HCT116 (cell line): ENCODE measurements around the gene NSMCE1. TPM values are rescaled to one million over a fixed set of nuclear protein-coding genes. Genes with fewer than 3 reads are reported as not detected.

Source experiments
- ATAC-seq: fragments of 200-7000 bp; cut with Tn5 transposase; 2 replicates; pipeline ENCODE4 v1.9.1; 2020; ENCODE audit warnings: mild to moderate bottlenecking, moderate library complexity
- BruUV-seq: library from RNA; stranded (reverse); fragments of 400-500 nt; replicated peaks from 2 replicates; lab custom pipeline; 2021; lab: Mats Ljungman, UMichigan
- CTCF ChIA-PET: fragments of 300-600 bp; sonication (Branson Sonifier 250); formaldehyde crosslinking; loops from one replicate; lab custom pipeline; 2021; ENCODE audit warnings: antibody characterized with exemption; lab: Charles Lee
- POLR2A ChIA-PET: fragments of 300-600, 350-600 bp; sonication (Branson Sonifier 250); formaldehyde crosslinking; loops from one replicate; lab custom pipeline; 2021; ENCODE audit warnings: antibody characterized with exemption; lab: Charles Lee
- RAD21 ChIA-PET, 2 experiments: fragments of 300-600 bp; sonication (Branson Sonifier 250); formaldehyde crosslinking; loops; one replicate each; lab custom pipeline; 2023; ENCODE audit warnings: low total read pairs in 2 of 2; ENCODE audit not compliant: uncharacterized antibody in 2 of 2, unreplicated experiment in 2 of 2, low non-redundant PET in 1 of 2; lab: Charles Lee
- DNase-seq: peaks from one replicate; pipeline ENCODE4 v3.0.0-alpha.2; 2010; ENCODE audit warnings: low read depth, low spot score
- H2AFZ ChIP-seq: fragments of 200-600 bp; shearing (Covaris generic), sonication (generic); 2 replicates; pipeline ENCODE4 v1.6.1; 2017; ENCODE audit warnings: low read depth, mixed run types, mixed read lengths, antibody characterized with exemption, low read length; ENCODE audit not compliant: poor library complexity, severe bottlenecking
- H3K27ac ChIP-seq: 2 replicates; pipeline ENCODE4 v1.5.1; 2012; ENCODE audit warnings: low read depth, low read length
- H3K27me3 ChIP-seq: fragments of 200-600 bp; sonication (generic); 2 replicates; pipeline ENCODE4 v1.6.1; 2016; ENCODE audit warnings: mixed run types, low read length, mixed read lengths; ENCODE audit not compliant: insufficient read depth
- H3K36me3 ChIP-seq, 2 experiments: fragments of 200-500 bp in 1 of 2; fragments of 200-600 bp in 1 of 2; sonication (Bioruptor generic) in 1 of 2; sonication (generic) in 1 of 2; 2 replicates each; pipeline versions ENCODE4 v1.5.1 to v1.6.1; 2014 to 2016; ENCODE audit warnings: low read length in 2 of 2, inconsistent platforms in 1 of 2, mixed read lengths in 1 of 2, mixed run types in 1 of 2; ENCODE audit not compliant: insufficient read depth in 2 of 2, control insufficient read depth in 1 of 2
- H3K4me1 ChIP-seq, 2 experiments: fragments of 200-600 bp in 1 of 2; sonication (generic) in 1 of 2; 2 replicates each; pipeline versions ENCODE4 v1.5.1 to v1.6.1; 2012 to 2017; ENCODE audit warnings: low read length in 2 of 2, inconsistent platforms in 1 of 2, mild to moderate bottlenecking in 1 of 2, mixed read lengths in 1 of 2, mixed run types in 1 of 2, moderate library complexity in 1 of 2; ENCODE audit not compliant: insufficient read depth in 2 of 2, control insufficient read depth in 1 of 2
- H3K4me2 ChIP-seq: fragments of 200-600 bp; sonication (generic); 2 replicates; pipeline ENCODE4 v1.6.1; 2017; ENCODE audit warnings: mixed run types, low read length, mixed read lengths
- H3K4me3 ChIP-seq, 2 experiments: fragments of 200-600 bp in 1 of 2; sonication (generic) in 1 of 2; replicated peaks in 1 of 2; 2 replicates each; pipeline ENCODE4 v1.5.1; 2011 to 2016; ENCODE audit warnings: low read length in 2 of 2, control low read depth in 1 of 2, low read depth in 1 of 2, mild to moderate bottlenecking in 1 of 2, mixed read lengths in 1 of 2, mixed run types in 1 of 2
- H3K79me2 ChIP-seq: fragments of 200-600 bp; sonication (generic); 2 replicates; pipeline ENCODE4 v1.6.1; 2017; ENCODE audit warnings: mild to moderate bottlenecking, mixed run types, low read length, moderate library complexity, mixed read lengths; ENCODE audit not compliant: insufficient read depth
- H3K9ac ChIP-seq: fragments of 200-600 bp; sonication (generic); 2 replicates; pipeline ENCODE4 v1.6.1; 2016; ENCODE audit warnings: low read length, mixed read lengths
- H3K9me2 ChIP-seq: fragments of 200-600 bp; sonication (generic), shearing (Covaris generic); 2 replicates; pipeline ENCODE4 v1.6.1; 2017; ENCODE audit warnings: mixed run types, mild to moderate bottlenecking, moderate library complexity; ENCODE audit not compliant: insufficient read depth
- H3K9me3 ChIP-seq, 2 experiments: fragments of 200-500 bp in 1 of 2; fragments of 200-600 bp in 1 of 2; sonication (Bioruptor generic) in 1 of 2; sonication (generic) in 1 of 2; 2 replicates each; pipeline ENCODE4 v1.6.1; 2014 to 2017; ENCODE audit warnings: low read length in 2 of 2, mixed read lengths in 2 of 2, inconsistent platforms in 1 of 2, low read depth in 1 of 2, mild to moderate bottlenecking in 1 of 2, mixed run types in 1 of 2, moderate library complexity in 1 of 2; ENCODE audit not compliant: control insufficient read depth in 1 of 2, insufficient read depth in 1 of 2
- H4K20me1 ChIP-seq: fragments of 200-600 bp; sonication (generic), shearing (Covaris generic); 2 replicates; pipeline ENCODE4 v1.6.1; 2017; ENCODE audit warnings: mixed run types, mild to moderate bottlenecking, moderate library complexity; ENCODE audit not compliant: insufficient read depth
- CBX3 ChIP-seq: IDR thresholded peaks from 2 replicates; pipeline ENCODE4 v1.6.1; 2012; ENCODE audit warnings: low read depth
- CEBPB ChIP-seq: IDR thresholded peaks from 2 replicates; pipeline ENCODE4 v1.6.1; 2012; ENCODE audit warnings: low read depth
- CTCF ChIP-seq, 3 experiments: fragments of 200-600 bp in 1 of 3; sonication (generic) in 1 of 3; IDR thresholded peaks in 2 of 3; conservative IDR thresholded peaks in 1 of 3; 2 replicates each; pipeline ENCODE4 v1.5.1; 2012 to 2017; ENCODE audit warnings: low read depth in 2 of 3, low read length in 2 of 3, antibody characterized with exemption in 1 of 3, borderline replicate concordance in 1 of 3, control low read depth in 1 of 3, mild to moderate bottlenecking in 1 of 3, mixed read lengths in 1 of 3, mixed run types in 1 of 3, moderate library complexity in 1 of 3; ENCODE audit not compliant: insufficient read depth in 1 of 3
- EGR1 ChIP-seq: IDR thresholded peaks from 2 replicates; pipeline ENCODE4 v1.6.1; 2012; ENCODE audit warnings: low read depth
- ELF1 ChIP-seq: IDR thresholded peaks from 2 replicates; pipeline ENCODE4 v1.6.1; 2012; ENCODE audit warnings: low read depth, borderline replicate concordance
- EZH2 ChIP-seq: fragments of 200-600 bp; sonication (generic); IDR thresholded peaks from 2 replicates; pipeline ENCODE4 v1.6.1; 2017; ENCODE audit warnings: antibody characterized with exemption, mixed run types
- EZH2phosphoT487 ChIP-seq: fragments of 200-600 bp; IDR thresholded peaks from 2 replicates; pipeline ENCODE4 v1.6.1; 2018; ENCODE audit warnings: antibody characterized with exemption, borderline replicate concordance
- FOSL1 ChIP-seq: IDR thresholded peaks from 2 replicates; pipeline ENCODE4 v1.6.1; 2012; ENCODE audit warnings: low read depth
- JUND ChIP-seq: IDR thresholded peaks from 2 replicates; pipeline ENCODE4 v1.6.1; 2012
- MAX ChIP-seq: IDR thresholded peaks from 2 replicates; pipeline ENCODE4 v1.6.1; 2012
- POLR2A ChIP-seq: IDR thresholded peaks from 2 replicates; pipeline ENCODE4 v1.7.0; 2011; ENCODE audit warnings: borderline replicate concordance; ENCODE audit not compliant: insufficient read depth, insufficient read length; ENCODE audit errors: extremely low read depth
- POLR2AphosphoS5 ChIP-seq: IDR thresholded peaks from 2 replicates; pipeline ENCODE4 v1.6.1; 2011; ENCODE audit warnings: mild to moderate bottlenecking, low read depth, low read length, moderate library complexity
- RAD21 ChIP-seq: IDR thresholded peaks from 2 replicates; pipeline ENCODE4 v1.6.1; 2012; ENCODE audit warnings: low read depth, mild to moderate bottlenecking
- SIN3A ChIP-seq: IDR thresholded peaks from 2 replicates; pipeline ENCODE4 v1.6.1; 2012; ENCODE audit warnings: low read depth
- SP1 ChIP-seq: IDR thresholded peaks from 2 replicates; pipeline ENCODE4 v1.6.1; 2012; ENCODE audit warnings: low read depth
- SRF ChIP-seq: IDR thresholded peaks from 2 replicates; pipeline ENCODE4 v1.6.1; 2012; ENCODE audit warnings: low read depth
- YY1 ChIP-seq: IDR thresholded peaks from 2 replicates; pipeline ENCODE4 v1.6.1; 2011; ENCODE audit warnings: low read length, low read depth, moderate library complexity, mild to moderate bottlenecking; ENCODE audit not compliant: insufficient replicate concordance; ENCODE audit errors: extremely low read depth
- ZBTB33 ChIP-seq: IDR thresholded peaks from 2 replicates; pipeline ENCODE4 v1.6.1; 2011; ENCODE audit warnings: mild to moderate bottlenecking, low read length, moderate library complexity; ENCODE audit not compliant: insufficient replicate concordance; ENCODE audit errors: extremely low read depth
- ZFX ChIP-seq: fragments of 450-650 bp; IDR thresholded peaks from 2 replicates; pipeline ENCODE4 v1.6.1; 2017
- ZNF274 ChIP-seq: fragments of 200-500 bp; sonication (Bioruptor generic); IDR thresholded peaks from 2 replicates; pipeline ENCODE4 v1.6.1; 2014; ENCODE audit warnings: mild to moderate bottlenecking, low read depth, low read length, inconsistent platforms
- intact Hi-C: fragments of 100-400 bp; cut with micrococcal nuclease; formaldehyde crosslinking; loops from 2 replicates; pipeline ENCODE4 v1.10.0; 2022
- total RNA-seq: library from RNA; stranded (reverse); gene quantifications from one replicate; pipeline ENCODE4 v1.2.1, GENCODE V29; 2021; ENCODE audit not compliant: unreplicated experiment

The NSMCE1 gene
- total RNA-seq, 1 experiment from 2014 or later = 85.6 TPM

GRCh38 chr16:27217256-27217655 lies 51.3 kb downstream of the NSMCE1 start (continued):
- no peak for TF ChIP-seq CTCF (IDR thresholded peaks at IDR 0.05 in 2 of 3, conservative IDR thresholded peaks at IDR 0.05 in 1 of 3; ENCODE audit: borderline replicate concordance in 1 of 3, insufficient read depth in 1 of 3, low read depth in 2 of 3, low read length in 2 of 3)
- TF ChIP-seq RAD21 = no peak
- TF ChIP-seq CBX3 = no peak
- TF ChIP-seq MAX = no peak
- TF ChIP-seq YY1 = no peak
- no peak for TF ChIP-seq ZFX
- no peak for TF ChIP-seq SRF
- TF ChIP-seq POLR2AphosphoS5 = no peak
- no peak for TF ChIP-seq ELF1
- TF ChIP-seq, all 23 proteins: peak for 0

- Histone ChIP-seq H3K9me3 (no peaks in the 10 kb centered on the region), H3K4me1 (no peaks in the 10 kb centered on the region), H3K27me3 (no peaks in the 10 kb centered on the region), H3K9me2 (no peaks in the 10 kb centered on the region), H3K79me2 (no peaks in the 10 kb centered on the region), H3K36me3 (no peaks in the 10 kb centered on the region), H3K9ac (no peak overlapping the region), H2AFZ (no peak overlapping the region), H3K4me3 (no peak overlapping the region), H3K27ac (no peak overlapping the region), H3K4me2 (no peak overlapping the region), H4K20me1 (no peaks in the 10 kb centered on the region)
- TF ChIP-seq ZBTB33 = no peak
- no peak for TF ChIP-seq ZNF274
- TF ChIP-seq YY1 = no peak
- TF ChIP-seq EZH2 = no peak
- TF ChIP-seq ELF1 = no peak
- no peak for TF ChIP-seq CEBPB
- no peak for TF ChIP-seq SP1
- no peak for TF ChIP-seq RAD21
- no peak for TF ChIP-seq EGR1
- TF ChIP-seq JUND = no peak
- no peak for TF ChIP-seq EZH2phosphoT487
- TF ChIP-seq SIN3A = no peak
- no peak for TF ChIP-seq CBX3
- TF ChIP-seq FOSL1 = no peak
- no peak for TF ChIP-seq MAX
- no peak for TF ChIP-seq POLR2AphosphoS5
- TF ChIP-seq POLR2A = no peak
- ChIA-PET CTCF (no interaction called here), POLR2A (no interaction called here), RAD21 (no interaction called here)
- BruUV-seq = no TSS peak
- ATAC-seq = no peak
- intact Hi-C loops = no loop called here
- DNase-seq = no peak
Observed at GRCh38 chr16:27216297-27216885, 52.2 kb downstream of the NSMCE1 start.
